HCT116 (cell line): ENCODE results near the gene ITGA1. TPM values are rescaled to one million over a fixed set of nuclear protein-coding genes. Genes with fewer than 3 reads are reported as not detected.

Experiments
- ATAC-seq: fragments of 200-7000 bp; cut with Tn5 transposase; 2 replicates; pipeline ENCODE4 v1.9.1; 2020; ENCODE audit warnings: mild to moderate bottlenecking, moderate library complexity
- BruUV-seq: library from RNA; stranded (reverse); fragments of 400-500 nt; replicated peaks from 2 replicates; lab custom pipeline; 2021; lab: Mats Ljungman, UMichigan
- CTCF ChIA-PET: fragments of 300-600 bp; sonication (Branson Sonifier 250); formaldehyde crosslinking; loops from one replicate; lab custom pipeline; 2021; ENCODE audit warnings: antibody characterized with exemption; lab: Charles Lee
- POLR2A ChIA-PET: fragments of 300-600, 350-600 bp; sonication (Branson Sonifier 250); formaldehyde crosslinking; loops from one replicate; lab custom pipeline; 2021; ENCODE audit warnings: antibody characterized with exemption; lab: Charles Lee
- RAD21 ChIA-PET, 2 experiments: fragments of 300-600 bp; sonication (Branson Sonifier 250); formaldehyde crosslinking; loops; one replicate each; lab custom pipeline; 2023; ENCODE audit warnings: low total read pairs in 2 of 2; ENCODE audit not compliant: uncharacterized antibody in 2 of 2, unreplicated experiment in 2 of 2, low non-redundant PET in 1 of 2; lab: Charles Lee
- DNase-seq: peaks from one replicate; pipeline ENCODE4 v3.0.0-alpha.2; 2010; ENCODE audit warnings: low read depth, low spot score
- H2AFZ ChIP-seq: fragments of 200-600 bp; shearing (Covaris generic), sonication (generic); 2 replicates; pipeline ENCODE4 v1.6.1; 2017; ENCODE audit warnings: low read depth, mixed run types, mixed read lengths, antibody characterized with exemption, low read length; ENCODE audit not compliant: poor library complexity, severe bottlenecking
- H3K27ac ChIP-seq: 2 replicates; pipeline ENCODE4 v1.5.1; 2012; ENCODE audit warnings: low read depth, low read length
- H3K27me3 ChIP-seq: fragments of 200-600 bp; sonication (generic); 2 replicates; pipeline ENCODE4 v1.6.1; 2016; ENCODE audit warnings: mixed run types, low read length, mixed read lengths; ENCODE audit not compliant: insufficient read depth
- H3K36me3 ChIP-seq, 2 experiments: fragments of 200-500 bp in 1 of 2; fragments of 200-600 bp in 1 of 2; sonication (Bioruptor generic) in 1 of 2; sonication (generic) in 1 of 2; 2 replicates each; pipeline versions ENCODE4 v1.5.1 to v1.6.1; 2014 to 2016; ENCODE audit warnings: low read length in 2 of 2, inconsistent platforms in 1 of 2, mixed read lengths in 1 of 2, mixed run types in 1 of 2; ENCODE audit not compliant: insufficient read depth in 2 of 2, control insufficient read depth in 1 of 2
- H3K4me1 ChIP-seq, 2 experiments: fragments of 200-600 bp in 1 of 2; sonication (generic) in 1 of 2; 2 replicates each; pipeline versions ENCODE4 v1.5.1 to v1.6.1; 2012 to 2017; ENCODE audit warnings: low read length in 2 of 2, inconsistent platforms in 1 of 2, mild to moderate bottlenecking in 1 of 2, mixed read lengths in 1 of 2, mixed run types in 1 of 2, moderate library complexity in 1 of 2; ENCODE audit not compliant: insufficient read depth in 2 of 2, control insufficient read depth in 1 of 2
- H3K4me2 ChIP-seq: fragments of 200-600 bp; sonication (generic); 2 replicates; pipeline ENCODE4 v1.6.1; 2017; ENCODE audit warnings: mixed run types, low read length, mixed read lengths
- H3K4me3 ChIP-seq, 2 experiments: fragments of 200-600 bp in 1 of 2; sonication (generic) in 1 of 2; replicated peaks in 1 of 2; 2 replicates each; pipeline ENCODE4 v1.5.1; 2011 to 2016; ENCODE audit warnings: low read length in 2 of 2, control low read depth in 1 of 2, low read depth in 1 of 2, mild to moderate bottlenecking in 1 of 2, mixed read lengths in 1 of 2, mixed run types in 1 of 2
- H3K79me2 ChIP-seq: fragments of 200-600 bp; sonication (generic); 2 replicates; pipeline ENCODE4 v1.6.1; 2017; ENCODE audit warnings: mild to moderate bottlenecking, mixed run types, low read length, moderate library complexity, mixed read lengths; ENCODE audit not compliant: insufficient read depth
- H3K9ac ChIP-seq: fragments of 200-600 bp; sonication (generic); 2 replicates; pipeline ENCODE4 v1.6.1; 2016; ENCODE audit warnings: low read length, mixed read lengths
- H3K9me2 ChIP-seq: fragments of 200-600 bp; sonication (generic), shearing (Covaris generic); 2 replicates; pipeline ENCODE4 v1.6.1; 2017; ENCODE audit warnings: mixed run types, mild to moderate bottlenecking, moderate library complexity; ENCODE audit not compliant: insufficient read depth
- H3K9me3 ChIP-seq, 2 experiments: fragments of 200-500 bp in 1 of 2; fragments of 200-600 bp in 1 of 2; sonication (Bioruptor generic) in 1 of 2; sonication (generic) in 1 of 2; 2 replicates each; pipeline ENCODE4 v1.6.1; 2014 to 2017; ENCODE audit warnings: low read length in 2 of 2, mixed read lengths in 2 of 2, inconsistent platforms in 1 of 2, low read depth in 1 of 2, mild to moderate bottlenecking in 1 of 2, mixed run types in 1 of 2, moderate library complexity in 1 of 2; ENCODE audit not compliant: control insufficient read depth in 1 of 2, insufficient read depth in 1 of 2
- H4K20me1 ChIP-seq: fragments of 200-600 bp; sonication (generic), shearing (Covaris generic); 2 replicates; pipeline ENCODE4 v1.6.1; 2017; ENCODE audit warnings: mixed run types, mild to moderate bottlenecking, moderate library complexity; ENCODE audit not compliant: insufficient read depth
- ATF3 ChIP-seq: IDR thresholded peaks from 2 replicates; pipeline ENCODE4 v1.6.1; 2012
- CEBPB ChIP-seq: IDR thresholded peaks from 2 replicates; pipeline ENCODE4 v1.6.1; 2012; ENCODE audit warnings: low read depth
- EGR1 ChIP-seq: IDR thresholded peaks from 2 replicates; pipeline ENCODE4 v1.6.1; 2012; ENCODE audit warnings: low read depth
- ELF1 ChIP-seq: IDR thresholded peaks from 2 replicates; pipeline ENCODE4 v1.6.1; 2012; ENCODE audit warnings: low read depth, borderline replicate concordance
- EZH2phosphoT487 ChIP-seq: fragments of 200-600 bp; IDR thresholded peaks from 2 replicates; pipeline ENCODE4 v1.6.1; 2018; ENCODE audit warnings: antibody characterized with exemption, borderline replicate concordance
- FOSL1 ChIP-seq: IDR thresholded peaks from 2 replicates; pipeline ENCODE4 v1.6.1; 2012; ENCODE audit warnings: low read depth
- JUND ChIP-seq: IDR thresholded peaks from 2 replicates; pipeline ENCODE4 v1.6.1; 2012
- MAX ChIP-seq: IDR thresholded peaks from 2 replicates; pipeline ENCODE4 v1.6.1; 2012
- POLR2A ChIP-seq: IDR thresholded peaks from 2 replicates; pipeline ENCODE4 v1.7.0; 2011; ENCODE audit warnings: borderline replicate concordance; ENCODE audit not compliant: insufficient read depth, insufficient read length; ENCODE audit errors: extremely low read depth
- POLR2AphosphoS5 ChIP-seq: IDR thresholded peaks from 2 replicates; pipeline ENCODE4 v1.6.1; 2011; ENCODE audit warnings: mild to moderate bottlenecking, low read depth, low read length, moderate library complexity
- RAD21 ChIP-seq: IDR thresholded peaks from 2 replicates; pipeline ENCODE4 v1.6.1; 2012; ENCODE audit warnings: low read depth, mild to moderate bottlenecking
- REST ChIP-seq: IDR thresholded peaks from 2 replicates; pipeline ENCODE4 v1.6.1; 2012; ENCODE audit warnings: low read depth
- SIN3A ChIP-seq: IDR thresholded peaks from 2 replicates; pipeline ENCODE4 v1.6.1; 2012; ENCODE audit warnings: low read depth
- SRF ChIP-seq: IDR thresholded peaks from 2 replicates; pipeline ENCODE4 v1.6.1; 2012; ENCODE audit warnings: low read depth
- TCF7L2 ChIP-seq: IDR thresholded peaks from 2 replicates; pipeline ENCODE4 v1.7.0; 2011; ENCODE audit warnings: borderline replicate concordance, inconsistent platforms; ENCODE audit not compliant: insufficient read depth, insufficient read length; ENCODE audit errors: extremely low read depth
- YY1 ChIP-seq: IDR thresholded peaks from 2 replicates; pipeline ENCODE4 v1.6.1; 2011; ENCODE audit warnings: low read length, low read depth, moderate library complexity, mild to moderate bottlenecking; ENCODE audit not compliant: insufficient replicate concordance; ENCODE audit errors: extremely low read depth
- ZBTB33 ChIP-seq: IDR thresholded peaks from 2 replicates; pipeline ENCODE4 v1.6.1; 2011; ENCODE audit warnings: mild to moderate bottlenecking, low read length, moderate library complexity; ENCODE audit not compliant: insufficient replicate concordance; ENCODE audit errors: extremely low read depth
- ZNF274 ChIP-seq: fragments of 200-500 bp; sonication (Bioruptor generic); IDR thresholded peaks from 2 replicates; pipeline ENCODE4 v1.6.1; 2014; ENCODE audit warnings: mild to moderate bottlenecking, low read depth, low read length, inconsistent platforms
- intact Hi-C: fragments of 100-400 bp; cut with micrococcal nuclease; formaldehyde crosslinking; loops from 2 replicates; pipeline ENCODE4 v1.10.0; 2022
- total RNA-seq: library from RNA; stranded (reverse); gene quantifications from one replicate; pipeline ENCODE4 v1.2.1, GENCODE V29; 2021; ENCODE audit not compliant: unreplicated experiment

Gene ITGA1
- total RNA-seq, 1 experiment from 2014 or later: 1.8 TPM

GRCh38 chr5:52896534-52897237 lies 109.0 kb downstream of the ITGA1 start:
- Histone ChIP-seq H3K27me3 (no peaks in the 10 kb centered on the region), H3K4me1 (no peaks in the 10 kb centered on the region), H3K79me2 (no peaks in the 10 kb centered on the region), H3K9ac (no peak overlapping the region), H3K4me2 (no peak overlapping the region), H3K36me3 (no peaks in the 10 kb centered on the region), H3K27ac (no peak overlapping the region), H3K9me3 (no peaks in the 10 kb centered on the region), H3K9me2 (no peaks in the 10 kb centered on the region), H2AFZ (no peak overlapping the region), H4K20me1 (no peaks in the 10 kb centered on the region), H3K4me3 (no peak overlapping the region)
- BruUV-seq: no TSS peak
- intact Hi-C loops: no loop called here
- no peak for TF ChIP-seq JUND
- TF ChIP-seq EZH2phosphoT487: no peak
- TF ChIP-seq SIN3A: no peak
- no peak for TF ChIP-seq ATF3
- no peak for TF ChIP-seq POLR2A
- TF ChIP-seq ZBTB33: no peak
- TF ChIP-seq REST: no peak
- TF ChIP-seq SRF: no peak
- TF ChIP-seq YY1: no peak
- no peak for TF ChIP-seq TCF7L2
- no peak for TF ChIP-seq RAD21
- TF ChIP-seq ZNF274: no peak
- no peak for TF ChIP-seq FOSL1
- TF ChIP-seq EGR1: no peak
- no peak for TF ChIP-seq ELF1
- TF ChIP-seq CEBPB: no peak
- no peak for TF ChIP-seq MAX
- TF ChIP-seq POLR2AphosphoS5: no peak
- CTCF ChIA-PET: interaction anchor here (1.5 kb wide), 1 partner anchor 19 kb away, joined by 3 read pairs; no protein-coding TSS in a partner anchor
- POLR2A ChIA-PET: no interaction called here
- RAD21 ChIA-PET: no interaction called here
- ATAC-seq (no peak), DNase-seq (no peak)
